Measurements from ENCODE around the gene NEUROD2.

NEUROD2 gene

GRCh38 chr17:39562976-39563375 lies 44.7 kb downstream of the NEUROD2 start:
- DNase-seq (ENCODE audit: insufficient read length, low spot score) (no peak), FAIRE-seq (peak; percentile 84)
- TF ChIP-seq SPI1 (IDR thresholded peaks at IDR 0.05; ENCODE audit: low read depth, low read length) (no peak), POLR2AphosphoS5 (IDR thresholded peaks at IDR 0.05; ENCODE audit: low read depth, low read length) (no peak), POLR2A (IDR thresholded peaks at IDR 0.05; ENCODE audit: low read depth, low read length) (no peak), POU2F2 (IDR thresholded peaks at IDR 0.05; ENCODE audit: low read depth, low read length) (no peak), PAX5 (IDR thresholded peaks at IDR 0.05; ENCODE audit: insufficient read depth, low read length, severe bottlenecking) (no peak), TAF1 (IDR thresholded peaks at IDR 0.05; ENCODE audit: low read depth, low read length) (no peak)

GRCh38 chr17:39562395-39562794 lies 45.3 kb downstream of the NEUROD2 start:
- TF ChIP-seq SPI1 (IDR thresholded peaks at IDR 0.05; ENCODE audit: low read depth, low read length) (no peak), POLR2A (IDR thresholded peaks at IDR 0.05; ENCODE audit: low read depth, low read length) (no peak), POU2F2 (IDR thresholded peaks at IDR 0.05; ENCODE audit: low read depth, low read length) (no peak), PAX5 (IDR thresholded peaks at IDR 0.05; ENCODE audit: insufficient read depth, low read length, severe bottlenecking) (no peak), POLR2AphosphoS5 (IDR thresholded peaks at IDR 0.05; ENCODE audit: low read depth, low read length) (no peak), TAF1 (IDR thresholded peaks at IDR 0.05; ENCODE audit: low read depth, low read length) (no peak)
- DNase-seq (ENCODE audit: insufficient read length, low spot score) (no peak), FAIRE-seq (no peak)

- no peak for TF ChIP-seq TAF1 (IDR thresholded peaks at IDR 0.05; ENCODE audit: low read depth, low read length)
- TF ChIP-seq POU2F2 (IDR thresholded peaks at IDR 0.05; ENCODE audit: low read depth, low read length) = no peak
- no peak for TF ChIP-seq POLR2AphosphoS5 (IDR thresholded peaks at IDR 0.05; ENCODE audit: low read depth, low read length)
- no peak for TF ChIP-seq POLR2A (IDR thresholded peaks at IDR 0.05; ENCODE audit: low read depth, low read length)
- no peak for TF ChIP-seq PAX5 (IDR thresholded peaks at IDR 0.05; ENCODE audit: insufficient read depth, low read length, severe bottlenecking)
- no peak for TF ChIP-seq SPI1 (IDR thresholded peaks at IDR 0.05; ENCODE audit: low read depth, low read length)
- FAIRE-seq = no peak
- no peak for DNase-seq (ENCODE audit: insufficient read length, low spot score)
Measured at GRCh38 chr17:39556423-39556822, 51.3 kb downstream of the NEUROD2 start.

GRCh38 chr17:39555368-39555767 lies 52.4 kb downstream of the NEUROD2 start:
- DNase-seq (ENCODE audit: insufficient read length, low spot score) (no peak), FAIRE-seq (no peak)
- TF ChIP-seq POLR2AphosphoS5 (IDR thresholded peaks at IDR 0.05; ENCODE audit: low read depth, low read length) (no peak), POU2F2 (IDR thresholded peaks at IDR 0.05; ENCODE audit: low read depth, low read length) (no peak), TAF1 (IDR thresholded peaks at IDR 0.05; ENCODE audit: low read depth, low read length) (no peak), POLR2A (IDR thresholded peaks at IDR 0.05; ENCODE audit: low read depth, low read length) (no peak), PAX5 (IDR thresholded peaks at IDR 0.05; ENCODE audit: insufficient read depth, low read length, severe bottlenecking) (no peak), SPI1 (IDR thresholded peaks at IDR 0.05; ENCODE audit: low read depth, low read length) (no peak)
